Neutrophil (primary cell): ENCODE measurements around the gene RIN3.

Source experiments
- H3K27ac ChIP-seq: fragments of 200-600 bp; sonication (generic); 2 replicates; pipeline ENCODE4 v1.5.1; 2016; ENCODE audit warnings: mild to moderate bottlenecking, moderate library complexity
- H3K27me3 ChIP-seq: fragments of 200-600 bp; sonication (generic); 2 replicates; pipeline ENCODE4 v1.6.0; 2016; ENCODE audit warnings: mild to moderate bottlenecking
- H3K36me3 ChIP-seq: fragments of 200-600 bp; sonication (generic); 2 replicates; pipeline ENCODE4 v1.5.1; 2017
- H3K4me1 ChIP-seq, 2 experiments: fragments of 200-600 bp in 1 of 2; sonication (generic) in 1 of 2; 1 replicate in 1 of 2; 2 replicates in 1 of 2; pipeline versions ENCODE4 v1.5.1 to v1.6.1; 2013 to 2016; ENCODE audit warnings: low read depth in 1 of 2, low read length in 1 of 2, mild to moderate bottlenecking in 1 of 2, moderate library complexity in 1 of 2; ENCODE audit not compliant: control insufficient read depth in 1 of 2, insufficient read depth in 1 of 2
- H3K4me3 ChIP-seq, 2 experiments: fragments of 200-600 bp in 1 of 2; sonication (generic) in 1 of 2; 1 replicate in 1 of 2; 2 replicates in 1 of 2; pipeline ENCODE4 v1.5.1; 2013 to 2016; ENCODE audit warnings: low read depth in 1 of 2, low read length in 1 of 2, mild to moderate bottlenecking in 1 of 2, moderate library complexity in 1 of 2
- H3K9me3 ChIP-seq: fragments of 200-600 bp; sonication (generic); 2 replicates; pipeline ENCODE4 v1.5.1; 2016
- CTCF ChIP-seq: fragments of 200-600 bp; sonication (generic); IDR thresholded peaks from 2 replicates; pipeline ENCODE4 v1.5.1; 2016; ENCODE audit warnings: antibody characterized with exemption

The RIN3 gene

GRCh38 chr14:92511453-92512238, 1.9 kb upstream of the RIN3 start:
- TF ChIP-seq CTCF = no peak
- Histone ChIP-seq H3K9me3 (no peaks in the 10 kb centered on the region), H3K27me3 (no peaks in the 10 kb centered on the region), H3K4me1 (peaks cover 50 to 51% of the 10 kb centered on the region in 2 experiments), H3K36me3 (no peaks in the 10 kb centered on the region), H3K27ac (no peak overlapping the region), H3K4me3 (no peak overlapping the region)

DNA sequence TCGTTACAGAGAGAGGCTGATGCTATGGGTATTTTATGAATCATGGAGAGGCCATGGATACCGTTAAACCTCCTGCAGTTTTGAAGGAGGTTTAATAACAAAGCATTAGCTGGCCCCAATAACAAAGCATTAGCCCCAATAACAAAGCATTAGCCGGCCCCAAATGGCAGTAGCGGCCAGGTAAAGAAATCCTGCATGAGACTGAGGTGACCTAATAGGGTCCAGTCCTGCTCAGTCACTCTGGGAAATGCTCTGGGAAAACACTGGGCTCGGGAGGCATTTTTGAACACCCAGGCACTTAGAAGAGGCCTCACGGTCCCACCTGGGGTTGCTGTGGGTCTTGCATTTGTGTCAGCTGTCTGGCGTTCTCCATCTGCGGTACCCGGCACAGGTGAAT, 776 bp upstream of the RIN3 start:
- no peaks in the 10 kb centered on the region for H3K9me3 ChIP-seq
- no peak for TF ChIP-seq CTCF
- no peaks in the 10 kb centered on the region for H3K36me3 ChIP-seq
- H3K4me3 ChIP-seq = peak overlapping the region; percentile 89 to 93
- peaks cover 50 to 51% of the 10 kb centered on the region in 2 experiments for H3K4me1 ChIP-seq
- no peaks in the 10 kb centered on the region for H3K27me3 ChIP-seq
- H3K27ac ChIP-seq = peak overlapping the region; percentile 90

- H3K36me3 ChIP-seq = no peaks in the 10 kb centered on the region
- H3K4me1 ChIP-seq = peaks cover 60 to 62% of the 10 kb centered on the region in 2 experiments
- H3K27me3 ChIP-seq = no peaks in the 10 kb centered on the region
- peak overlapping the region; percentile 90 for H3K27ac ChIP-seq
- no peak for TF ChIP-seq CTCF
- H3K9me3 ChIP-seq = no peaks in the 10 kb centered on the region
- peak overlapping the region; percentile 89 to 93 for H3K4me3 ChIP-seq
Measured at GRCh38 chr14:92513966-92514843, 624 bp downstream of the RIN3 start.

GRCh38 chr14:92514844-92515514, 1.4 kb downstream of the RIN3 start:
- H3K9me3 ChIP-seq = no peaks in the 10 kb centered on the region
- peak overlapping the region; percentile 90 for H3K27ac ChIP-seq
- H3K27me3 ChIP-seq = no peaks in the 10 kb centered on the region
- TF ChIP-seq CTCF = no peak
- no peaks in the 10 kb centered on the region for H3K36me3 ChIP-seq
- peaks cover 67 to 70% of the 10 kb centered on the region in 2 experiments for H3K4me1 ChIP-seq
- peak overlapping the region; percentile 89 to 93 for H3K4me3 ChIP-seq

DNA sequence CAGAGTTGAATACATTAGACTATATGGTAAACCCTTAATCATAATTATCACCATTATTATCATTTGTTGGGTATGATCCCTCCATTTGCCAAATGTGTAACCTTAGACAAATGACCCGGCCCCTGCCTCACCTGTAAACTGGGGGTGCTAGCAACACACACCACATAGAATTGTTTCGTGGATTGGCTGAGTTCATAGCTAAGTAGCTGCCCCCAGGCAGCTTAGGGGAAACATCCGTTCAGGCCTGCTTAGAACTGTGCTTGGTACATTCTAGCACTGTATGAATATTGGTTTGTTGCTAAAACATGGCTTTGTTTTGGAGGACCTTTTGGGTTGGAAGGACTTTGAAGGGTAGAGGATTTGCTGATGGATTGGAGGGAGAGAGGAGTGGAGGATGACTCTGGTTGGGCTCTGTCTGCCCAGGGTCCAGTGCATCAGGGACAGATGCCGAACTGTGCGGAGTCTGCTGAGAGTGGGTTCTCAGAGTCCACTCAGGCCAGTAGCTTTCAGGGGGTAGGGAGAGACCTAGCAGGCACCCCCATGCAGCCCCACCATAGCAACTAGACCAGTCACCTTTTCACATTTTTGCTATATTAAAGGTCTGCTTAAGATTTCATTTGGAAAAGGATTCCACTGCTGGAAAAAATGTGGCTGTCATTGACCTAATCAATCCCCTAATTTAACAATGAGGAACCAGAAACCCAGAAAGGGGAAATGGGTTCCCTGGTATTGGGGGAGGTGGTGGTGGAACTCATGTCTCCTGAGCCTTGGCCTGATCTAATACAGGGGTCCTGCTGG, 2.2 kb downstream of the RIN3 start:
- peak overlapping the region; percentile 89 to 93 for H3K4me3 ChIP-seq
- H3K4me1 ChIP-seq = peaks cover 75 to 77% of the 10 kb centered on the region in 2 experiments
- no peaks in the 10 kb centered on the region for H3K27me3 ChIP-seq
- H3K9me3 ChIP-seq = no peaks in the 10 kb centered on the region
- TF ChIP-seq CTCF = no peak
- no peaks in the 10 kb centered on the region for H3K36me3 ChIP-seq
- peak overlapping the region; percentile 90 for H3K27ac ChIP-seq
